Esophagus (tissue), 2 donors: Measurements from ENCODE around the gene NLRC5. TPM values are rescaled to one million over a fixed set of nuclear protein-coding genes. Genes with fewer than 3 reads are reported as not detected.

Source experiments
- H3K27ac ChIP-seq, 2 donors: one replicate each; pipeline ENCODE4 v1.5.1; 2013; ENCODE audit warnings: low read depth in 2 of 2, mild to moderate bottlenecking in 2 of 2, inconsistent platforms in 1 of 2, low read length in 1 of 2, moderate library complexity in 1 of 2
- H3K27me3 ChIP-seq, 2 donors: one replicate each; pipeline ENCODE4 v1.6.1; 2013; ENCODE audit warnings: low read length in 2 of 2, control low read depth in 1 of 2, mild to moderate bottlenecking in 1 of 2; ENCODE audit not compliant: insufficient read depth in 2 of 2, control insufficient read depth in 1 of 2
- H3K36me3 ChIP-seq, 2 donors: one replicate each; pipeline ENCODE4 v1.6.1; 2013; ENCODE audit warnings: low read length in 1 of 2; ENCODE audit not compliant: control insufficient read depth in 2 of 2, insufficient read depth in 2 of 2
- H3K4me1 ChIP-seq, 2 donors: one replicate each; pipeline ENCODE4 v1.6.1; 2013; ENCODE audit warnings: low read length in 1 of 2; ENCODE audit not compliant: control insufficient read depth in 2 of 2, insufficient read depth in 2 of 2
- H3K4me3 ChIP-seq, 2 donors: one replicate each; pipeline ENCODE4 v1.5.1; 2013; ENCODE audit warnings: low read length in 2 of 2, mild to moderate bottlenecking in 2 of 2, low read depth in 1 of 2, moderate library complexity in 1 of 2
- H3K9me3 ChIP-seq, 2 donors: one replicate each; pipeline ENCODE4 v1.6.1; 2013; ENCODE audit warnings: mild to moderate bottlenecking in 2 of 2, low read depth in 1 of 2, low read length in 1 of 2, moderate library complexity in 1 of 2; ENCODE audit not compliant: control insufficient read depth in 2 of 2, insufficient read depth in 1 of 2
- WGBS, 2 donors: extraction: QIAGEN DNeasy Blood & Tissue Kit; methylation state at CpG; one replicate each; pipeline ENCODE4 v1.1.7; 2013; 5-methylcytosine and 5-hydroxymethylcytosine counted together
- polyA plus RNA-seq, 2 donors: library from polyadenylated mRNA; stranded (reverse); fragments of 200-250 nt; gene quantifications; one replicate each; pipeline ENCODE4 v1.2.3, GENCODE V29; 2013
- donor health status: healthy with polysubstance abuse.
- donor health status: Bipolar disorder and iron deficiency.

Gene NLRC5
- polyA plus RNA-seq, 2 donors = 11.3 to 21.7 TPM

DNA sequence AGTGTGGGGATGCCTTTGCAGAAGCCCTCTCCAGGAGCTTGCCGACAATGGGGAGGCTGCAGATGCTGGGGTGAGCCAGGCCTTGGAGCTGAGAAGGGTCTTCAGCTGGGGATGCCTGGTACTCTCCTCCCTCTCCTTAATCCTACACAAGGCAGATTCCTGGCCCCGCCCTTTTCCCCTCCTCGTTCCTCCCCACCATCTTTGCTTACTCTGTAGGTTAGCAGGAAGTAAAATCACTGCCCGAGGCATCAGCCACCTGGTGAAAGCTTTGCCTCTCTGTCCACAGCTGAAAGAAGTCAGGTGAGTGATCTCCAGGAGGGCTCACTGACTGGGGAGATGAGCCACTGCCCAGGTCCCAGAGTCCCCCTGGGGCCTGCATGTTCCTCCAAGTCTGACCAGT, 38.7 kb downstream of the NLRC5 start:
- H3K9me3 ChIP-seq = no peaks in the 10 kb centered on the region
- 65 to 67% methylated on average over 4 of the region's 4 CpGs for WGBS, 2 donors
- peaks cover 0 to 10% of the 10 kb centered on the region in 2 donors for H3K36me3 ChIP-seq
- H3K4me3 ChIP-seq = no peak overlapping the region
- H3K27me3 ChIP-seq = no peaks in the 10 kb centered on the region
- no peaks in the 10 kb centered on the region for H3K4me1 ChIP-seq
- no peak overlapping the region for H3K27ac ChIP-seq

DNA sequence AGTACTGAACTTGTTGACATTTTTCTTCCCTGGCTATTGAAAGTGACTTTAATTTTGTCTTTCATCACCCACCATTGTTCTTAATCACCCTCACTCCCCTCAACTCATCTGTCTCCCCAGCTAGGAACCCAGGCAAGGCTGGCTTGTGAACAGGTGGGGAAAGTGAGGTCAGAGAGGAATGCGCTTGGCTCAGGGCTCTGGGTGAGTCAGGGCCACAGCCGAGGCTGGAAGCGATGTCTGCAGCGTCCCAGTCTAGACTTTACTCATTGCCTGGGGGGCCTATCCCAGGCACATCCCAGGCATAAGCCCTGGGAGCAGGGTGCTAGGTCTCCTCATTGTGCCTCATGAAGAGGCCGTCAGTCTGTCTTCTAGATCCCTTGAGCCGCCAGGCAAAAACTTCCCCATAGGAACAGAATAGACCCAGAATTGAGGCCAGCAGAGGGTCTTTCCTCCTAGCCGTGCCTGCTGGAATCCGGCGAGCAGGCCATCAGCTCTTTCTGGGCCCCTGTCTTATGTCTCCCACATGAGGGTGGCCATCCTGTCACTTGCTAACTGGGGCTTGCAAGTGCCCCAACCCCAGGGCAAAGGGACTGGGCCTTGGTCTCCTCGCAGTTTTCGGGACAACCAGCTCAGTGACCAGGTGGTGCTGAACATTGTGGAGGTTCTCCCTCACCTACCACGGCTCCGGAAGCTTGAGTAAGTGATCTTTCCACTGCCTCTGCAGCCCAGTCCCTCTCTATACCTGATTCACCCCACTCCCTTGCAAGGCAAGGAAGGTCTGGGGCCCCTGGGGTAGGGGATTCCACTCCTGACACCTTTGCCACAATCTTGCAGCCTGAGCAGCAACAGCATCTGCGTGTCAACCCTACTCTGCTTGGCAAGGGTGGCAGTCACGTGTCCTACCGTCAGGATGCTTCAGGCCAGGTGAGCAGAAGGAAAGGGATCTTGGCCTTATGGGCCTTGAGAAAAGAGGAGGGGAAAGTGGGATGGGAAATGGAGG, 40.1 kb downstream of the NLRC5 start:
- no peaks in the 10 kb centered on the region for H3K9me3 ChIP-seq
- peaks cover 3 to 7% of the 10 kb centered on the region in 2 donors for H3K36me3 ChIP-seq
- WGBS, 2 donors = 89 to 92% methylated on average over 16 of the region's 16 CpGs
- no peaks in the 10 kb centered on the region for H3K4me1 ChIP-seq
- no peaks in the 10 kb centered on the region for H3K27me3 ChIP-seq
- no peak overlapping the region for H3K27ac ChIP-seq
- no peak overlapping the region for H3K4me3 ChIP-seq

GRCh38 chr16:57030346-57030902, 41.1 kb downstream of the NLRC5 start:
- Histone ChIP-seq H3K4me3 (no peak overlapping the region), H3K4me1 (no peaks in the 10 kb centered on the region), H3K27me3 (no peaks in the 10 kb centered on the region), H3K9me3 (no peaks in the 10 kb centered on the region), H3K27ac (no peak overlapping the region), H3K36me3 (peaks cover 6 to 10% of the 10 kb centered on the region in 2 donors)
- WGBS, 2 donors = 93 to 96% methylated on average over 2 of the region's 2 CpGs

GRCh38 chr16:57031156-57031555, 41.8 kb downstream of the NLRC5 start:
- Histone ChIP-seq H3K36me3 (peaks cover 6 to 11% of the 10 kb centered on the region in 2 donors), H3K27ac (no peak overlapping the region)
- 92 to 93% methylated on average over 4 of the region's 4 CpGs for WGBS, 2 donors

GRCh38 chr16:57032346-57032745, 43.0 kb downstream of the NLRC5 start:
- H3K4me3 ChIP-seq = no peak overlapping the region
- no peaks in the 10 kb centered on the region for H3K9me3 ChIP-seq
- H3K36me3 ChIP-seq = peaks cover 6 to 14% of the 10 kb centered on the region in 2 donors
- H3K27ac ChIP-seq = no peak overlapping the region
- no peaks in the 10 kb centered on the region for H3K4me1 ChIP-seq
- H3K27me3 ChIP-seq = no peaks in the 10 kb centered on the region

More at GRCh38 chr16:57031156-57031555, 41.8 kb downstream of the NLRC5 start:
- Histone ChIP-seq H3K4me3 (no peak overlapping the region), H3K27me3 (no peaks in the 10 kb centered on the region), H3K4me1 (no peaks in the 10 kb centered on the region), H3K9me3 (no peaks in the 10 kb centered on the region)

DNA sequence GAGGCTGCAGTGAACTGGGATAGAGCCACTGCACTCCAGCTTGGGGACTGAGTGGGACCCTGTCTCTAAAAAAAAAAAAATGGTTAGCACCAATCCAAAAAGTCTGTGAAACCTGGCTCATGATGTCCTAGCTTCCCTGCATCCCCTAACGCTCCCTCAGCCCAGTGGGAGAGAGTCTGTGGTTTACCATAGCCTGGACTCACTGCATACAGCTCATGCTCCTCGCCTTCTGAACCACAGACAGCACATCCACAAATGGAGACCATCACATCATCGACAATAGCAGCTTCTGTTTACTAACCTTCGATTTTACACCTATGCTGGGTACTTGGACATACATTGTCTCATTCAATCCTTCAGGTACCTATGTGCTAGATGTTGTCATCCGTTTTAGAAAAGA, 43.6 kb downstream of the NLRC5 start:
- WGBS, 2 donors = 91 to 93% methylated on average over 5 of the region's 5 CpGs
- H3K4me3 ChIP-seq = no peak overlapping the region
- H3K27ac ChIP-seq = no peak overlapping the region
- H3K27me3 ChIP-seq = no peaks in the 10 kb centered on the region
- H3K36me3 ChIP-seq = peaks cover 6 to 14% of the 10 kb centered on the region in 2 donors
- H3K9me3 ChIP-seq = no peaks in the 10 kb centered on the region
- H3K4me1 ChIP-seq = no peaks in the 10 kb centered on the region

- no peak overlapping the region for H3K27ac ChIP-seq
- no peaks in the 10 kb centered on the region for H3K27me3 ChIP-seq
- H3K36me3 ChIP-seq = peaks cover 10 to 22% of the 10 kb centered on the region in 2 donors
- H3K9me3 ChIP-seq = peaks cover 0 to 6% of the 10 kb centered on the region in 2 donors
- WGBS, 2 donors = 86 to 88% methylated on average over 4 of the region's 4 CpGs
- H3K4me3 ChIP-seq = no peak overlapping the region
- no peaks in the 10 kb centered on the region for H3K4me1 ChIP-seq
Measured at GRCh38 chr16:57036315-57036714, 47.0 kb downstream of the NLRC5 start.

DNA sequence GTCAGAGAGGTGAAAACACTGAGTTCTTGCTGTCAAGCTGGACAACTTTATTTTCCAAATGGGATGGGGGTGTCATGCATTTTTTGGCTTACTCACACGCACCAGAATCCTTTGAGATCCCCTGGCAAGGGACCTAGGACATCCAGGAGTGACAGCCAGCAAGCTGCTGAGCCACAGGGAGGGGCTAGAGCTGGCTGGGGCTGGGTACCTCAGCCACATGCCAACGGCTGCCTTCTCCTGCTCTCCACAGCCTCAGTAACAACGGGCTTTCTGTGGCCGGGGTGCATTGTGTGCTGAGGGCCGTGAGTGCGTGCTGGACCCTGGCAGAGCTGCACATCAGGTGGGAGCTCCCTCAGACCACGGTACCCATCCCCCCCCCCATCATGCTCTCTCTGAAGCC, 47.6 kb downstream of the NLRC5 start:
- Histone ChIP-seq H3K27ac (no peak overlapping the region), H3K9me3 (peaks cover 0 to 6% of the 10 kb centered on the region in 2 donors), H3K36me3 (peaks cover 10 to 22% of the 10 kb centered on the region in 2 donors), H3K4me1 (no peaks in the 10 kb centered on the region), H3K27me3 (no peaks in the 10 kb centered on the region), H3K4me3 (no peak overlapping the region)
- 61 to 75% methylated on average over 6 to 7 of the region's 7 CpGs for WGBS, 2 donors

DNA sequence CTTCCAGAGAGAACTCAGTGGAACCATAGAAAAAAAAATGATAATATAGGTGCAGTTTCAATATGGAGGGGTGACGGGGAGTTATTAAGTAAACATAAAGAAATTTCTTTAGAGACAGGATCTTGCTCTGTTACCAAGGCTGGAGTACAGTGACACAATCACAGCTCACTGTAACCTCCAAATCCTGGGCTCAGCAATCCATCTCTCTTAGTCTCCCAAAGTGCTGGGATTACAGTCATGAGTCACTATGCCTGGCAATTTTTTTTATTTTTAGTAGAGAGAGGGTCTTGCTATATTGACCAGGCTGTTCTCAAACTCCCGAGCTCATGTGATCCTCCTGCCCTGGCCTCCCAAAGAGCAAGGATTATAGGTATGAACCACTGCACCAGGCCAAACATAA, 48.8 kb downstream of the NLRC5 start:
- H3K9me3 ChIP-seq = peaks cover 0 to 6% of the 10 kb centered on the region in 2 donors
- H3K36me3 ChIP-seq = peaks cover 10 to 22% of the 10 kb centered on the region in 2 donors
- 93 to 94% methylated on average over 2 of the region's 2 CpGs for WGBS, 2 donors
- no peak overlapping the region for H3K4me3 ChIP-seq
- no peaks in the 10 kb centered on the region for H3K4me1 ChIP-seq
- H3K27me3 ChIP-seq = no peaks in the 10 kb centered on the region
- H3K27ac ChIP-seq = no peak overlapping the region
